SH-SY5Y (cell line): Measurements from ENCODE around the gene WAPL.

ENCODE experiments used
- GATA2 ChIP-seq: IDR thresholded peaks from 2 replicates; pipeline ENCODE4 v1.6.1; 2011; ENCODE audit warnings: mild to moderate bottlenecking, low read depth, low read length
- GATA3 ChIP-seq: IDR thresholded peaks from 2 replicates; pipeline ENCODE4 v1.6.1; 2011; ENCODE audit warnings: low read depth, mild to moderate bottlenecking, low read length, moderate library complexity

DNA sequence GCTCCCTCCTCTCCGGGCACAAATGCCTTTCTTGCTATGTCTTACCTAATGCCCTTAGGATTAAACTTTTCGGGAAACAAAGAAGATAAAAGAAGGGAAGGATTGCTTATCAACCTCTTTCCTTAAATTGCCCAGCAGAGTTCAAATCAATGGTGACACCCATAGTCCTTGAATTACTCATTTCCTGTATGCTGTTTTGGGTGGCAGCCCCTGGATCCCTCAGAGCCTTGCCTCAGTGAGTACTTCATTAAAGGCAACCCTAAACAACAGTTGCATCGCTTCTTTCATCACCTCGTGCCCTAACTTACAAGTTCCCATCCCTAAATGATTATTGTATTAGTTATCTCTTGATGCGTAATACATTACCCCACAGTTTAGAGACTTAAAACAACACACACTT, 31.6 kb upstream of the WAPL start:
- no peak for TF ChIP-seq GATA2
- TF ChIP-seq GATA3: no peak
